GM21423 (cell line): ENCODE data around the gene CRTAP.
"Not testable (repeated sequence)": the region's sequence is repeated elsewhere in the genome, so short reads cannot be mapped to it uniquely, and the experiment has no call there.

ENCODE experiments used
- ATAC-seq: cut with Tn5 transposase; IDR thresholded peaks from one replicate; pipeline ENCODE4 v1.9.1; 2021; ENCODE audit warnings: mild to moderate bottlenecking, moderate library complexity; ENCODE audit not compliant: unreplicated experiment

Gene CRTAP

DNA sequence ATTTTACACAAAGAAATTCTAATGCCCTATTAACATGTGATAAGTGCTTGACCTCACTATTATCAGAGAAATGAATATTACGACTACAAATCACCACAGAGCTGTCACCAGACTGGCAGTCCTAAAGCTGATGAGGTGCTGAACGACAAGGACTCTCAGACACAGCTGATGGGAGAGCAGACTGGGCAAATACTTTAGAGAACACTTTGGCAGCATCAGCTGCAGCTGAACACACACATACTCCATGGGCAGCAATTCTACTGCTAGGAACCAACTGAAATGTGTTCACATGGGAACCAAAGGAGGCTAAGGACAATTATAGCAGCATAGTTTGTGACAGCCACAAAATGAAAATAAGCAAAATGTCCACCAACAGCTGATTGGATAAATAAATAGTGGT, 59.3 kb downstream of the CRTAP start:
- ATAC-seq, result no peak

DNA sequence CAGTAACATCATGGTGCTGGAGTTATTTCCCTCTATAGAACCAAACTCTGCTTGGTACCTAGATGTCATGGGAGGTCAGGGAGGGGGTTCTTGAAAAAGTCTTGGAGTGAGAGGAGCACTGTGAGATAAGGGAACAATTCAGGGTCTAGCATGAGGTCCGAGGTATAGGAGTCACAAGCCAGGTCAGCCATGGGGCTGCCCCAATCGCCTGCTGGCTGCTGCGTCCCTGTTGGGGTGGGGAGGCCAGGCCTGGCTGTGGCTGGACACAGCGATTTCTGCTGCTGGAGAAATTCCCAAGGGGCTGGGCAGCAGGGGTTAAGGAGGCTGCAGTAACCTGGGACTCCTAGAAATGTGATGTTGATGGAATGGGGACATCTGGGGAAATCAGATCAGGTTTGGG, 59.9 kb downstream of the CRTAP start:
- no peak for ATAC-seq

DNA sequence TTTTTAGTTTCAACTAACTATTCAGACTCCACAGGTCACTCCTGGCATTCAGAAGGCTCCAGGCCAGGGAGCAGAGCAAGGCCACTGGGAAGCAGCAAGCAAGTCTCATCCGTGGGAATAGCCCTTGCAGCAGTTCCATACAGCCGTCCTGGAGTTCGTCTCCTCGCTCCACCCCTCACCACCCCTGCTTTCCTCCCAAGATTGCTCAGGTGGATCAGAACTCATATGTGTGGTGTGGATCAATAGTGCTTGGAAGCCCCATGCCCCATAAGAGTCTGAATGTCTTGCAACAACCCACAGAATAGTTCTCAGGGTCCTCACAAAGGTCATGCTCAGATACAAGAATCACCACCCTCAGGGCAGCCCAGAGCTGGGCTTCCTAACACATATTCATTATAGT, 60.3 kb downstream of the CRTAP start:
- ATAC-seq, result no peak

DNA sequence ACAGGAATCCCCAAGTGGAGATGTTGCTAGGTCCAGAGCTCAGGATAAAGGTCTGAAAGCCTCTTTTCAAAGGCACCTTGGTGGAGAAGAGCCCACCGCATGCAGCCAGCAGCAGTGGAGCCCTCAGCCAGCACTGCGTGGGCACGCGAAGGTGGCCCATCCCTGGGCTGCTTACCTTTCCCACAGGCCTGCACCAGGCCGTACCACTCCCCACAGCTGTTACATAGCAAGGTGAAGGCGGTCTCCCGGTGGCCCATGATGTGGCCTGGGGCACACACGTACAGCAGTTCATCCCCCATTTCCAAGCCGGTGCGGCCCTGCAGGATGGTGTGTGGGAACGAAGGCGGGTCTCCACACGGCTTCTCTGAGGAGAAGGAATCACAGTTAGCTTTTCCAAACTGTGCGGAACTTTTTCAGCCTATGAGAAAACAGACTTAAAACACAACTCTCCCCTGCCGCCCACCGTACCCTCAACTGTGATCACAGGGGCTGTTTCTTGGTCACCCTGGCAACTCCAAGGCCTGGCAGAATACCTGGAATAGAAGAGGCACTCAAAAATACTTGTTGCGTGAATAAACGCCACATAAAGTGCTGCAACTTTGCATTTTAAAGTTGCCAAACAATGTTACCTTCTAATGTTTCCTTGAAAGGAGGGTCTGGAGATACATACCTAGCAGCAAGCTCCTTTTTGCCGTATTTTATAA, 61.0 kb downstream of the CRTAP start:
- ATAC-seq, result no peak

DNA sequence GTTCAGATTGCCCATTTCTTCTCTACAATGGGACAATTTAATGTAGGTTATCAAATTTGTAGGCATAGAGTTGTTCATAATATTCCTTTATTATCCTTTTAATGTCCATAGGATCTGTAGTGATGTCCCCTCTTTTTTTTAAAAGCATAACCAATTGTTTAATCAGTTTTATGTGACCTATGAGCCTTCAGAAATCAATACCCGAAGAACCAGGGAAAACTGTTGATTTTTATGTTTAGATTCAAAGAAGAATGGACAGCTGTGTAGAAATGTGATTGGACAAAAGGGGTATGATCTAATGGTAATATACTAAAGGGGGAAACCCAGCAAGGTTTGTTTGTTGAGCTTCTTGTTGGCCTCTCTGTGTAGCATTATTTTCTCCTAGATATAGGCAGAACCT, 65.3 kb downstream of the CRTAP start:
- no peak for ATAC-seq

DNA sequence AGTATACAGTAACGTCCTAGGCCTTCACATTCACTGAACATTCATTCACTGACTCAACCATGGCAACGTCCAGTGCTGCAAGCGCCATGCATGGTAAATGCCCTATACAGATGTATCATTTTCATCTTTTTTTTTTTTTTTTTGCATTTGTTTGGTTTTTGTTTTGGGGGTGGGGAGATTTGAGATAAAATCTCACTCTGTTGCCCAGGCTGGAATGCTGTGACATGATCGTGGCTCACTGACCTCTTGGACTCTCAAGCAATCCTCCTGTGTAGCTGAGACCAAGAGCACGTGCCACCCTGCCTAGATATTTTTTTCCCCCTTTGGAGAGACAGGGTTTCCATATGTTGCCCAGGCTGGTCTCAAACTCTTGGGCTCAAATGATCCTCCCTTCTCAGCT, 67.4 kb downstream of the CRTAP start:
- no peak for ATAC-seq

DNA sequence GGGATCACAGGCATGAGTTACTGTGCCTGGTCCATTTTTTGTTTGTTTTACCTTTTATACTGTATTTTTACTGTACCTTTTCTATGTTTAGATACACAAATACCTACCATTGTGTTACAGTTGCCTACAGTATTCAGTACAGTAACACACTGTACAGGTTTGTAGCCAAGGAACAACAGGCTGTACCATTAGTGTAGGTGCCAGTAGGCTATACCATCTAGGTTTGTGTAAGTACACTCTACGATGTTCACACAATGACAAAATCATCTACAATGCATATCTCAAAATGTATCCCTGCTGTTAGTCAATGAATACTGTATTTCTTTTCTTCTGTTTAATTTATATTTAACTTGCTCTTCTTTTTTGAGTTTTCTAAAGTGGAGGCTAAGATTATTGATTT, 67.8 kb downstream of the CRTAP start:
- ATAC-seq, result not testable (repeated sequence)

DNA sequence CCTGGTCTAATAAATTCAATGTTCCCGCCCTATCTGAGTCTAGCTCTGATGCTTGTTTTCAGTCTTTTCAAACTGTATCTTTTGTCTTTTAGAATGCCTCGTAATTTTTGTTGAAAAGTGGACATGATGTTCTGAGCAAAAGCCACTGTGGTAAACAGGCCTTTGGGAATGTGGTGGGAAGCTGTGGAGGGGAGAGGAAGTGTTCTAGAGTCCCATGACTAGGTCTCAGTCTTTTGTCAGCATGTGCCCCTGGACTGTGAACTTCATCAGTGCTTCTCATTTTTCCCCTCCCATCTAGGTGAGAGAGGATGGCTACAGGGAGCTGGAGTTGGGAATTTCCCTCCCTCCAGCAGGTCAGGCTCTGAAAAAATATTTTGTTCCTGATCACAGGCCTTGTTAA, 71.0 kb downstream of the CRTAP start:
- no peak for ATAC-seq

DNA sequence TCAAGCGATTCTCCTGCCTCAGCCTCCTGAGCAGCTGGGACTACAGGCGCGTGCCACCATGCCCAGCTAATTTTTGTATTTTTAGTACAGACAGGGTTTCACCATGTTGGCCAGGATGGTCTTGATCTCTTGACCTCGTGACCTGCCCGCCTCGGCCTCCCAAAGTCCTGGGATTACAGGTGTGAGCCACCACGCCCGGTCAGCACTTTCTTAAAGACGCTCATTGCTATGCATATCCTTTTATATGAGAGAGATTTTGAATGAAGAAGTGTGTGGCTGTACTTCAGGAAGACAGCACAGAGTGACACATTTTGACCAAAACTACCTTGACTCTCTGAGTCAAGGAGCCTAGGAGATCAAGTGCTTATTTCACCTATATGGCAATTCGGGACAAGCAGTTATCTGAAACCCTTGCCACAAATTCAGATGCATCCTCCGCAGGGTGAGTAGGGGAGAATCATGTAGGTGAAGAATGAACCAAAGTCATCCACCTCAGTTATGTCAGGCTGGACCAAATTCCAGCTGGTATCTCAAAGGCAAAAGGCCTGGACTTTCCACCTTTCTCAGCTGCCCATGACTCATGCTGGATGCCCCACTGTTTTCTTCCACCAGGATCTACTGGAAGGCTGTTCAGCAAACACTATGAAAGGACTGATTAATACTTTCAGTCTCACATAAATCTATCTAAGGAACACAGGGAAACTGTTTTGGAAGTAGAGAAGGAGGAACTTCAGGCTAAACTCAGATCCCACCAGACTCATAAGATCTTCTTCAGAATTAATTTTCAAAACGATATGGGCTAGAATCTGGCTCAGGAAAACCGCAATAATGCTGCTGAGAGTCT, 72.9 kb downstream of the CRTAP start:
- no peak for ATAC-seq

DNA sequence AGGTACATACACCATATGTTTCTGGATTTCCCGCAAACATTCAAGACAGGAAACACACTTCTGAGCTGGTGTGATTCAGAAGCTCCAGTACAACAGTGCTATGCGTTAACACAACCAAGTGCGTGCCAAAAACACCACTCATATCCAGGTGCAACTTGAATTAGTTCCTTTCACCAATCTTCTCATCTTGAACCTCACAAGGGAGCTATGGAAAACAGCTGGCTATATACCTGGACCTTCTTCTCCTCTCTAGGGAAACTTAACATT, 73.5 kb downstream of the CRTAP start:
- ATAC-seq, result no peak

DNA sequence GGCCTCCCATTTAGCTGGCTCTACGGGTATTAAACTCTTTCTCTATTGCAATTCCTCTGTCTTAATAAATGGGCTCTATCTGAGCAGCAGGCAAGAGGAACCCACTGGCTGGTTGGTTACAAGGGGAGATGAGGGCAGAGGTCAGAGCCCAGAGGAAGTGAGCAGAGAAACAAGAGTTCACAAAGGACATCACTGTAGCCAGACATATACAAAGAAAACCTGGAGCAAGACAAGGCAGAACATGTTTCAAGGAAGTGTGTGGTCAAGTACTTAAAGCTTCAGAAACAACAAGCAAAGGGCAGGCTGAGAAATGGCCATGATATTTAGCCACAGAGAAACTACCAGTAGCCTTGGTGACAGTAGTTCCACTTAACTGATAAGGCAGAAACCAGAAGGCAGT, 80.5 kb downstream of the CRTAP start:
- no peak for ATAC-seq

DNA sequence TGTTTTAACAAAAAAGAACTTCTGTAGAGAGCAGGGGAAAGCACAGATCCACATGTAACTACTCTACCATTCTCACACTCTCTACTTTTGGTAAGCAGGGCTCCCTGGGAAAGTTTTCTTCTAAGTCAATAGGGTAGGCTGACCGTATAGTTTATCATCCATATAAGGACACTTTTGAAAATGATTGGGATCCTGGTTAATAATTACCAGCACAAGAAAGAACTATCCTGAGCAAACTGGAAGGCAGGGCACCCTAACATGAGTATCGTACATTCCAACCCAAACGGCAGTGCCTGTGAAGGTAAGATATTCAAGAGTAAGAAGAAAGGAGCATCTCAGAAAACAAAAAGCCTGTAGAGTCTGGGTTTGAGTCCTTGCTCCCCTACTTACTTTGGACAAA, 82.7 kb downstream of the CRTAP start:
- ATAC-seq, result no peak
